K562 (cell line): ENCODE data around the gene GPR39. TPM values are rescaled to one million over a fixed set of nuclear protein-coding genes. Genes with fewer than 3 reads are reported as not detected.

Experiments used
- ATAC-seq: fragments of 200-7000 bp; cut with Tn5 transposase; 3 replicates; pipeline ENCODE4 v1.9.1; 2020; ENCODE audit warnings: moderate library complexity
- BruUV-seq: library from RNA; stranded (reverse); fragments of 400-500 nt; replicated peaks from 2 replicates; lab custom pipeline; 2021; lab: Mats Ljungman, UMichigan
- CTCF ChIA-PET: fragments of 300-600 bp; formaldehyde crosslinking; extraction: SDS; loops from one replicate; lab custom pipeline; 2021; ENCODE audit warnings: low intra/inter-chr PET ratio; lab: Yijun Ruan, JAX
- POLR2A ChIA-PET: fragments of 300-600, 350-650 bp; sonication (Branson Sonifier 250); formaldehyde crosslinking; extraction: SDS; loops from one replicate; lab custom pipeline; 2021; ENCODE audit warnings: antibody characterized with exemption, inconsistent platforms; lab: Yijun Ruan, JAX
- DNase-seq, 4 experiments: peaks; one replicate each; pipeline versions ENCODE4 v3.0.0 to v3.0.0-alpha.2; 2011 to 2018; ENCODE audit warnings: low spot score in 3 of 4, mixed read lengths in 3 of 4; ENCODE audit errors: extremely low read depth in 1 of 4
- FAIRE-seq: peaks from 2 replicates; lab custom pipeline; 2011; peaks lifted over from hg19 to GRCh38; lab: Jason Lieb, UNC
- H2AFZ ChIP-seq: 2 replicates; pipeline ENCODE4 v1.6.0; 2011; ENCODE audit warnings: low read depth, low read length, control low read depth, inconsistent platforms
- H3K27ac ChIP-seq: fragments of 200-600 bp; 3 replicates; pipeline ENCODE4 v1.8.0; 2011; ENCODE audit warnings: low read depth, mild to moderate bottlenecking, control low read depth, inconsistent platforms, low read length, moderate library complexity, mixed read lengths; ENCODE audit errors: extremely low read depth
- H3K27me3 ChIP-seq, 2 experiments: fragments of 300-600 bp in 1 of 2; 2 replicates in 1 of 2; 3 replicates in 1 of 2; pipeline versions ENCODE4 v1.6.0 to v1.8.0; 2011; ENCODE audit warnings: inconsistent platforms in 2 of 2, low read length in 2 of 2, mild to moderate bottlenecking in 1 of 2, mixed read lengths in 1 of 2, moderate library complexity in 1 of 2; ENCODE audit not compliant: control insufficient read depth in 2 of 2, insufficient read depth in 2 of 2
- H3K36me3 ChIP-seq: fragments of 300-600 bp; 3 replicates; pipeline ENCODE4 v1.8.0; 2011; ENCODE audit warnings: mild to moderate bottlenecking, low read length, inconsistent platforms; ENCODE audit not compliant: control insufficient read depth, insufficient read depth
- H3K4me1 ChIP-seq, 2 experiments: fragments of 200-600 bp in 1 of 2; replicated peaks in 1 of 2; 2 replicates in 1 of 2; 3 replicates in 1 of 2; pipeline versions ENCODE4 v1.5.1 to v1.8.0; 2011; ENCODE audit warnings: inconsistent platforms in 2 of 2, low read length in 2 of 2, mild to moderate bottlenecking in 1 of 2, mixed read lengths in 1 of 2, moderate library complexity in 1 of 2; ENCODE audit not compliant: control insufficient read depth in 2 of 2, insufficient read depth in 2 of 2
- H3K4me2 ChIP-seq: 2 replicates; pipeline ENCODE4 v1.6.1; 2011; ENCODE audit warnings: low read length, control low read depth, inconsistent platforms, mixed read lengths; ENCODE audit not compliant: insufficient read depth
- H3K4me3 ChIP-seq: fragments of 200-600 bp; sonication (generic), shearing (Covaris generic); 2 replicates; pipeline ENCODE4 v1.5.1; 2016; ENCODE audit warnings: control low read depth, inconsistent platforms
- H3K79me2 ChIP-seq: fragments of 200-600 bp; 3 replicates; pipeline ENCODE4 v1.8.0; 2011; ENCODE audit warnings: low read length, inconsistent platforms; ENCODE audit not compliant: control insufficient read depth, insufficient read depth
- H3K9ac ChIP-seq, 2 experiments: 2 replicates each; pipeline versions ENCODE4 v1.6.0 to v1.6.1; 2011; ENCODE audit warnings: low read depth in 2 of 2, low read length in 2 of 2, control low read depth in 1 of 2, inconsistent platforms in 1 of 2, mild to moderate bottlenecking in 1 of 2, mixed read lengths in 1 of 2; ENCODE audit not compliant: insufficient read depth in 1 of 2
- H3K9me1 ChIP-seq: one replicate; pipeline ENCODE4 v1.6.0; 2011; ENCODE audit warnings: inconsistent platforms, mild to moderate bottlenecking, low read length, moderate library complexity; ENCODE audit not compliant: control insufficient read depth, insufficient read depth
- H3K9me3 ChIP-seq: replicated peaks from 2 replicates; pipeline ENCODE4 v1.5.1; 2011; ENCODE audit warnings: low read depth, low read length, inconsistent platforms; ENCODE audit not compliant: control insufficient read depth, insufficient read depth
- H4K20me1 ChIP-seq: replicated peaks from 2 replicates; pipeline ENCODE4 v1.6.1; 2011; ENCODE audit warnings: low read length, inconsistent platforms, mixed read lengths; ENCODE audit not compliant: control insufficient read depth, insufficient read depth
- HNRNPL ChIP-seq: fragments of 200-400 bp; formaldehyde crosslinking; IDR thresholded peaks from 2 replicates; pipeline ENCODE4 v1.6.1; 2017; ENCODE audit warnings: low read depth, mild to moderate bottlenecking, low read length
- L3MBTL2 ChIP-seq: fragments of 450-650 bp; IDR thresholded peaks from 2 replicates; pipeline ENCODE4 v1.6.1; 2016; ENCODE audit warnings: mild to moderate bottlenecking, moderate library complexity
- NRF1 ChIP-seq, 2 experiments: fragments of 450-650 bp; IDR thresholded peaks in 1 of 2; conservative IDR thresholded peaks in 1 of 2; 2 replicates each; pipeline ENCODE4 v1.6.1; 2014; ENCODE audit warnings: mild to moderate bottlenecking in 2 of 2
- STAT5A ChIP-seq: IDR thresholded peaks from 2 replicates; pipeline ENCODE4 v1.6.1; 2012; ENCODE audit warnings: low read length, inconsistent platforms, borderline replicate concordance
- TCFL5 ChIP-seq: fragments of 250-450 bp; sonication (Bioruptor Pico); conservative IDR thresholded peaks from 2 replicates; pipeline ENCODE4 v1.6.1; 2021; ENCODE audit warnings: mild to moderate bottlenecking, moderate library complexity, matching md5 sums
- U2AF2 ChIP-seq: fragments of 200-400 bp; formaldehyde crosslinking; optimal IDR thresholded peaks from 2 replicates; pipeline ENCODE3; 2017; ENCODE audit warnings: low read depth, mild to moderate bottlenecking, low read length
- WGBS: fragments of 100-300 bp; shearing (Covaris generic); methylation state at CpG from one replicate; pipeline ENCODE4 v1.1.6; 2016; ENCODE audit warnings: low coverage, mixed read lengths; ENCODE audit not compliant: insufficient coverage; ENCODE audit errors: missing lambda C conversion rate; 5-methylcytosine and 5-hydroxymethylcytosine counted together
- in situ Hi-C: fragments of 300-500 bp; cut with MboI; formaldehyde crosslinking; loops from 4 replicates; pipeline ENCODE4 v1.15.0; 2018; ENCODE audit warnings: inconsistent platforms, mixed read lengths
- intact Hi-C: fragments of 100-400 bp; cut with micrococcal nuclease; formaldehyde crosslinking; loops from 2 replicates; pipeline ENCODE4 v1.14.2; 2022
- polyA plus RNA-seq, 8 experiments: library from polyadenylated mRNA; depleted of rRNA in 4 of 8; stranded (reverse) in 5 of 8; unstranded in 3 of 8; fragments of >200 nt; fragmentation: Nextera tagmentation in 2 of 8; fragmentation: Illumina TruSeq in 1 of 8; extraction: Ambion mirVana in 2 of 8; extraction: Trizol in 1 of 8; gene quantifications; 2 replicates each; pipeline versions ENCODE4 v1.2.1 to v1.2.3, GENCODE V29; 2011 to 2014; ENCODE audit warnings: inconsistent platforms in 1 of 8, missing spikeins in 1 of 8
- total RNA-seq, 7 experiments: library from RNA; depleted of rRNA in 6 of 7; stranded (reverse); fragments of >200 nt in 6 of 7; fragmentation: Illumina TruSeq in 2 of 7; extraction: Trizol in 2 of 7; gene quantifications; 2 replicates each; pipeline versions ENCODE4 v1.2.1 to v1.2.3, GENCODE V29; 2011 to 2021; ENCODE audit warnings: low replicate concordance in 1 of 7
- TF ChIP-seq, protein P1 (sequence below), 2 experiments: IDR thresholded peaks; 2 replicates each; pipeline ENCODE4 v1.6.1; 2011; ENCODE audit warnings: borderline replicate concordance in 1 of 2, control low read depth in 1 of 2, low read depth in 1 of 2, low read length in 1 of 2, mild to moderate bottlenecking in 1 of 2, mixed read lengths in 1 of 2, moderate library complexity in 1 of 2; ENCODE audit not compliant: insufficient read depth in 1 of 2, insufficient read length in 1 of 2, poor library complexity in 1 of 2, severe bottlenecking in 1 of 2; ENCODE audit errors: extremely low read depth in 1 of 2
- TF ChIP-seq, protein P2 (sequence below): fragments of 450-650 bp; IDR thresholded peaks from 2 replicates; pipeline ENCODE4 v1.6.1; 2016; ENCODE audit warnings: mild to moderate bottlenecking, moderate library complexity

Gene GPR39
- total and polyA plus RNA-seq, 9 of the 15 experiments (the other 6 are each of a cell fraction or from before 2014, with no cell fraction given) = 0.04 TPM; not detected in 8

DNA sequence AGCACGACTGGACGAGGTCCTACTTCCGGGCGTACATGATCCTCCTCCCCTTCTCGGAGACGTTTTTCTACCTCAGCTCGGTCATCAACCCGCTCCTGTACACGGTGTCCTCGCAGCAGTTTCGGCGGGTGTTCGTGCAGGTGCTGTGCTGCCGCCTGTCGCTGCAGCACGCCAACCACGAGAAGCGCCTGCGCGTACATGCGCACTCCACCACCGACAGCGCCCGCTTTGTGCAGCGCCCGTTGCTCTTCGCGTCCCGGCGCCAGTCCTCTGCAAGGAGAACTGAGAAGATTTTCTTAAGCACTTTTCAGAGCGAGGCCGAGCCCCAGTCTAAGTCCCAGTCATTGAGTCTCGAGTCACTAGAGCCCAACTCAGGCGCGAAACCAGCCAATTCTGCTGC is 228.6 kb downstream of the GPR39 start:
- POLR2A ChIA-PET = no interaction called here
- H2AFZ ChIP-seq = no peak overlapping the region
- FAIRE-seq (no peak), DNase-seq (no peak), ATAC-seq (no peak)
- CTCF ChIA-PET = no interaction called here
- no peaks in the 10 kb centered on the region for H3K36me3 ChIP-seq
- peaks cover 0 to 16% of the 10 kb centered on the region in 2 experiments; a peak in 2 of 5 replicates for H3K27me3 ChIP-seq
- peaks cover 0 to 4% of the 10 kb centered on the region in 2 experiments; a peak in 1 of 5 replicates for H3K4me1 ChIP-seq
- no peaks in the 10 kb centered on the region for H3K79me2 ChIP-seq
- no peak overlapping the region for H3K9ac ChIP-seq
- 19% methylated on average over 32 of the region's 35 CpGs for WGBS
- H4K20me1 ChIP-seq = no peaks in the 10 kb centered on the region
- H3K9me3 ChIP-seq = no peaks in the 10 kb centered on the region
- H3K9me1 ChIP-seq = no peaks in the 10 kb centered on the region
- TF ChIP-seq U2AF2 (no peak), STAT5A (no peak), NRF1 (conservative IDR thresholded peaks at IDR 0.05 in 1 of 2, IDR thresholded peaks at IDR 0.05 in 1 of 2) (peak; percentile 52 to 56), HNRNPL (no peak), TCFL5 (CRISPR knock-in tag) (no peak), L3MBTL2 (peak; percentile 46; the same call in 1 of the 2 replicates)
- TF ChIP-seq, protein P1, sequence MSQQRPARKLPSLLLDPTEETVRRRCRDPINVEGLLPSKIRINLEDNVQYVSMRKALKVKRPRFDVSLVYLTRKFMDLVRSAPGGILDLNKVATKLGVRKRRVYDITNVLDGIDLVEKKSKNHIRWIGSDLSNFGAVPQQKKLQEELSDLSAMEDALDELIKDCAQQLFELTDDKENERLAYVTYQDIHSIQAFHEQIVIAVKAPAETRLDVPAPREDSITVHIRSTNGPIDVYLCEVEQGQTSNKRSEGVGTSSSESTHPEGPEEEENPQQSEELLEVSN (IDR thresholded peaks at IDR 0.05; ENCODE audit: borderline replicate concordance in 1 of 2, extremely low read depth in 1 of 2, insufficient read depth in 1 of 2, insufficient read length in 1 of 2, low read depth in 1 of 2, low read length in 1 of 2, poor library complexity in 1 of 2, severe bottlenecking in 1 of 2) = peak in 1 of 2 experiments; percentile 45
- TF ChIP-seq, protein P2, sequence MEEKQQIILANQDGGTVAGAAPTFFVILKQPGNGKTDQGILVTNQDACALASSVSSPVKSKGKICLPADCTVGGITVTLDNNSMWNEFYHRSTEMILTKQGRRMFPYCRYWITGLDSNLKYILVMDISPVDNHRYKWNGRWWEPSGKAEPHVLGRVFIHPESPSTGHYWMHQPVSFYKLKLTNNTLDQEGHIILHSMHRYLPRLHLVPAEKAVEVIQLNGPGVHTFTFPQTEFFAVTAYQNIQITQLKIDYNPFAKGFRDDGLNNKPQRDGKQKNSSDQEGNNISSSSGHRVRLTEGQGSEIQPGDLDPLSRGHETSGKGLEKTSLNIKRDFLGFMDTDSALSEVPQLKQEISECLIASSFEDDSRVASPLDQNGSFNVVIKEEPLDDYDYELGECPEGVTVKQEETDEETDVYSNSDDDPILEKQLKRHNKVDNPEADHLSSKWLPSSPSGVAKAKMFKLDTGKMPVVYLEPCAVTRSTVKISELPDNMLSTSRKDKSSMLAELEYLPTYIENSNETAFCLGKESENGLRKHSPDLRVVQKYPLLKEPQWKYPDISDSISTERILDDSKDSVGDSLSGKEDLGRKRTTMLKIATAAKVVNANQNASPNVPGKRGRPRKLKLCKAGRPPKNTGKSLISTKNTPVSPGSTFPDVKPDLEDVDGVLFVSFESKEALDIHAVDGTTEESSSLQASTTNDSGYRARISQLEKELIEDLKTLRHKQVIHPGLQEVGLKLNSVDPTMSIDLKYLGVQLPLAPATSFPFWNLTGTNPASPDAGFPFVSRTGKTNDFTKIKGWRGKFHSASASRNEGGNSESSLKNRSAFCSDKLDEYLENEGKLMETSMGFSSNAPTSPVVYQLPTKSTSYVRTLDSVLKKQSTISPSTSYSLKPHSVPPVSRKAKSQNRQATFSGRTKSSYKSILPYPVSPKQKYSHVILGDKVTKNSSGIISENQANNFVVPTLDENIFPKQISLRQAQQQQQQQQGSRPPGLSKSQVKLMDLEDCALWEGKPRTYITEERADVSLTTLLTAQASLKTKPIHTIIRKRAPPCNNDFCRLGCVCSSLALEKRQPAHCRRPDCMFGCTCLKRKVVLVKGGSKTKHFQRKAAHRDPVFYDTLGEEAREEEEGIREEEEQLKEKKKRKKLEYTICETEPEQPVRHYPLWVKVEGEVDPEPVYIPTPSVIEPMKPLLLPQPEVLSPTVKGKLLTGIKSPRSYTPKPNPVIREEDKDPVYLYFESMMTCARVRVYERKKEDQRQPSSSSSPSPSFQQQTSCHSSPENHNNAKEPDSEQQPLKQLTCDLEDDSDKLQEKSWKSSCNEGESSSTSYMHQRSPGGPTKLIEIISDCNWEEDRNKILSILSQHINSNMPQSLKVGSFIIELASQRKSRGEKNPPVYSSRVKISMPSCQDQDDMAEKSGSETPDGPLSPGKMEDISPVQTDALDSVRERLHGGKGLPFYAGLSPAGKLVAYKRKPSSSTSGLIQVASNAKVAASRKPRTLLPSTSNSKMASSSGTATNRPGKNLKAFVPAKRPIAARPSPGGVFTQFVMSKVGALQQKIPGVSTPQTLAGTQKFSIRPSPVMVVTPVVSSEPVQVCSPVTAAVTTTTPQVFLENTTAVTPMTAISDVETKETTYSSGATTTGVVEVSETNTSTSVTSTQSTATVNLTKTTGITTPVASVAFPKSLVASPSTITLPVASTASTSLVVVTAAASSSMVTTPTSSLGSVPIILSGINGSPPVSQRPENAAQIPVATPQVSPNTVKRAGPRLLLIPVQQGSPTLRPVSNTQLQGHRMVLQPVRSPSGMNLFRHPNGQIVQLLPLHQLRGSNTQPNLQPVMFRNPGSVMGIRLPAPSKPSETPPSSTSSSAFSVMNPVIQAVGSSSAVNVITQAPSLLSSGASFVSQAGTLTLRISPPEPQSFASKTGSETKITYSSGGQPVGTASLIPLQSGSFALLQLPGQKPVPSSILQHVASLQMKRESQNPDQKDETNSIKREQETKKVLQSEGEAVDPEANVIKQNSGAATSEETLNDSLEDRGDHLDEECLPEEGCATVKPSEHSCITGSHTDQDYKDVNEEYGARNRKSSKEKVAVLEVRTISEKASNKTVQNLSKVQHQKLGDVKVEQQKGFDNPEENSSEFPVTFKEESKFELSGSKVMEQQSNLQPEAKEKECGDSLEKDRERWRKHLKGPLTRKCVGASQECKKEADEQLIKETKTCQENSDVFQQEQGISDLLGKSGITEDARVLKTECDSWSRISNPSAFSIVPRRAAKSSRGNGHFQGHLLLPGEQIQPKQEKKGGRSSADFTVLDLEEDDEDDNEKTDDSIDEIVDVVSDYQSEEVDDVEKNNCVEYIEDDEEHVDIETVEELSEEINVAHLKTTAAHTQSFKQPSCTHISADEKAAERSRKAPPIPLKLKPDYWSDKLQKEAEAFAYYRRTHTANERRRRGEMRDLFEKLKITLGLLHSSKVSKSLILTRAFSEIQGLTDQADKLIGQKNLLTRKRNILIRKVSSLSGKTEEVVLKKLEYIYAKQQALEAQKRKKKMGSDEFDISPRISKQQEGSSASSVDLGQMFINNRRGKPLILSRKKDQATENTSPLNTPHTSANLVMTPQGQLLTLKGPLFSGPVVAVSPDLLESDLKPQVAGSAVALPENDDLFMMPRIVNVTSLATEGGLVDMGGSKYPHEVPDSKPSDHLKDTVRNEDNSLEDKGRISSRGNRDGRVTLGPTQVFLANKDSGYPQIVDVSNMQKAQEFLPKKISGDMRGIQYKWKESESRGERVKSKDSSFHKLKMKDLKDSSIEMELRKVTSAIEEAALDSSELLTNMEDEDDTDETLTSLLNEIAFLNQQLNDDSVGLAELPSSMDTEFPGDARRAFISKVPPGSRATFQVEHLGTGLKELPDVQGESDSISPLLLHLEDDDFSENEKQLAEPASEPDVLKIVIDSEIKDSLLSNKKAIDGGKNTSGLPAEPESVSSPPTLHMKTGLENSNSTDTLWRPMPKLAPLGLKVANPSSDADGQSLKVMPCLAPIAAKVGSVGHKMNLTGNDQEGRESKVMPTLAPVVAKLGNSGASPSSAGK = peak; percentile 40; the same call in 1 of the 2 replicates
- H3K4me2 ChIP-seq = no peak overlapping the region
- intact Hi-C loops = no loop called here
- no TSS peak for BruUV-seq
- H3K27ac ChIP-seq = no peak overlapping the region
- no peak overlapping the region for H3K4me3 ChIP-seq
- in situ Hi-C loops = no loop called here
